GM23338 (cell line): ENCODE measurements around the gene APOB.

Source experiments
- POLR2AphosphoS5 ChIP-seq: IDR thresholded peaks from 2 replicates; pipeline ENCODE4 v1.6.1; 2016; ENCODE audit warnings: antibody characterized with exemption, low read depth
- TF ChIP-seq, protein P1 (sequence below), 2 experiments: fragments of 200-600 bp in 1 of 2; sonication (generic) in 1 of 2; conservative IDR thresholded peaks; 2 replicates each; pipeline versions ENCODE4 v1.5.1 to v1.6.1; 2016 to 2017; ENCODE audit warnings: antibody characterized with exemption in 2 of 2, low read depth in 2 of 2, mild to moderate bottlenecking in 2 of 2, moderate library complexity in 1 of 2
- TF ChIP-seq, protein P2 (sequence below): IDR thresholded peaks from one replicate; pipeline ENCODE4 v1.6.1; 2018; ENCODE audit warnings: antibody characterized with exemption; ENCODE audit not compliant: unreplicated experiment

DNA sequence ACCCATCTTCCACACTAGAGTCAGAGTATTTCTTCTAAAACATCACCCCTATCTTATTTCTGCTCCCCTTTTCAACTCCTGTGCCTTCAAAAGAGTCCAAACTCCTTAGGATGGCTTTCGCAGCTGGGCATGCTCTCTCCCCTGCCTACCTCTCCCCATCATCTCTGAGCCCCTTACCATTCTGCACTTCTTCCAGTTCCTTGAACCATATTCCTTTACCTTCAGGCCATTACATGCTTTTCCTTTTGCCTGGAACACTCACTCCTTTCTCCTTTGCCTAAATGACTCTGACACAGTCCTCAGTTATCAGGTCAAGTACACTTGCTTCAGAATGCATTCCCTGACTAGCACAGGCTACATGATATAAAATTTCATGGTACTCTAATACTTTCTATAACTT, 22.4 kb downstream of the APOB start:
- TF ChIP-seq, protein P1, sequence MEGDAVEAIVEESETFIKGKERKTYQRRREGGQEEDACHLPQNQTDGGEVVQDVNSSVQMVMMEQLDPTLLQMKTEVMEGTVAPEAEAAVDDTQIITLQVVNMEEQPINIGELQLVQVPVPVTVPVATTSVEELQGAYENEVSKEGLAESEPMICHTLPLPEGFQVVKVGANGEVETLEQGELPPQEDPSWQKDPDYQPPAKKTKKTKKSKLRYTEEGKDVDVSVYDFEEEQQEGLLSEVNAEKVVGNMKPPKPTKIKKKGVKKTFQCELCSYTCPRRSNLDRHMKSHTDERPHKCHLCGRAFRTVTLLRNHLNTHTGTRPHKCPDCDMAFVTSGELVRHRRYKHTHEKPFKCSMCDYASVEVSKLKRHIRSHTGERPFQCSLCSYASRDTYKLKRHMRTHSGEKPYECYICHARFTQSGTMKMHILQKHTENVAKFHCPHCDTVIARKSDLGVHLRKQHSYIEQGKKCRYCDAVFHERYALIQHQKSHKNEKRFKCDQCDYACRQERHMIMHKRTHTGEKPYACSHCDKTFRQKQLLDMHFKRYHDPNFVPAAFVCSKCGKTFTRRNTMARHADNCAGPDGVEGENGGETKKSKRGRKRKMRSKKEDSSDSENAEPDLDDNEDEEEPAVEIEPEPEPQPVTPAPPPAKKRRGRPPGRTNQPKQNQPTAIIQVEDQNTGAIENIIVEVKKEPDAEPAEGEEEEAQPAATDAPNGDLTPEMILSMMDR (conservative IDR thresholded peaks at IDR 0.05; ENCODE audit: low read depth in 2 of 2): no peak
- TF ChIP-seq, protein P2, sequence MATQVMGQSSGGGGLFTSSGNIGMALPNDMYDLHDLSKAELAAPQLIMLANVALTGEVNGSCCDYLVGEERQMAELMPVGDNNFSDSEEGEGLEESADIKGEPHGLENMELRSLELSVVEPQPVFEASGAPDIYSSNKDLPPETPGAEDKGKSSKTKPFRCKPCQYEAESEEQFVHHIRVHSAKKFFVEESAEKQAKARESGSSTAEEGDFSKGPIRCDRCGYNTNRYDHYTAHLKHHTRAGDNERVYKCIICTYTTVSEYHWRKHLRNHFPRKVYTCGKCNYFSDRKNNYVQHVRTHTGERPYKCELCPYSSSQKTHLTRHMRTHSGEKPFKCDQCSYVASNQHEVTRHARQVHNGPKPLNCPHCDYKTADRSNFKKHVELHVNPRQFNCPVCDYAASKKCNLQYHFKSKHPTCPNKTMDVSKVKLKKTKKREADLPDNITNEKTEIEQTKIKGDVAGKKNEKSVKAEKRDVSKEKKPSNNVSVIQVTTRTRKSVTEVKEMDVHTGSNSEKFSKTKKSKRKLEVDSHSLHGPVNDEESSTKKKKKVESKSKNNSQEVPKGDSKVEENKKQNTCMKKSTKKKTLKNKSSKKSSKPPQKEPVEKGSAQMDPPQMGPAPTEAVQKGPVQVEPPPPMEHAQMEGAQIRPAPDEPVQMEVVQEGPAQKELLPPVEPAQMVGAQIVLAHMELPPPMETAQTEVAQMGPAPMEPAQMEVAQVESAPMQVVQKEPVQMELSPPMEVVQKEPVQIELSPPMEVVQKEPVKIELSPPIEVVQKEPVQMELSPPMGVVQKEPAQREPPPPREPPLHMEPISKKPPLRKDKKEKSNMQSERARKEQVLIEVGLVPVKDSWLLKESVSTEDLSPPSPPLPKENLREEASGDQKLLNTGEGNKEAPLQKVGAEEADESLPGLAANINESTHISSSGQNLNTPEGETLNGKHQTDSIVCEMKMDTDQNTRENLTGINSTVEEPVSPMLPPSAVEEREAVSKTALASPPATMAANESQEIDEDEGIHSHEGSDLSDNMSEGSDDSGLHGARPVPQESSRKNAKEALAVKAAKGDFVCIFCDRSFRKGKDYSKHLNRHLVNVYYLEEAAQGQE: no peak
- TF ChIP-seq POLR2AphosphoS5: no peak
